K562 (cell line): Measurements from ENCODE around the gene PPP1R10. TPM values are rescaled to one million over a fixed set of nuclear protein-coding genes. Genes with fewer than 3 reads are reported as not detected.

Experiments
- BRF1 ChIP-seq: IDR thresholded peaks from 3 replicates; pipeline ENCODE4 v1.6.1; 2011; ENCODE audit warnings: borderline replicate concordance, mild to moderate bottlenecking; ENCODE audit not compliant: insufficient read length; ENCODE audit errors: extremely low read depth
- CHAMP1 ChIP-seq: fragments of 450-650 bp; IDR thresholded peaks from 2 replicates; pipeline ENCODE4 v1.6.1; 2016; ENCODE audit warnings: mild to moderate bottlenecking
- DPF2 ChIP-seq: fragments of 450-650 bp; IDR thresholded peaks from 2 replicates; pipeline ENCODE4 v1.6.1; 2016
- ELF2 ChIP-seq: fragments of 250-450 bp; sonication (Bioruptor Pico); IDR thresholded peaks from 2 replicates; pipeline ENCODE4 v1.5.0; 2021; ENCODE audit warnings: mild to moderate bottlenecking
- GATA2 ChIP-seq: sonication (generic); formaldehyde crosslinking; IDR thresholded peaks from 2 replicates; pipeline ENCODE4 v1.4.0; 2020; ENCODE audit warnings: mild to moderate bottlenecking, missing genetic modification reagents
- GMEB1 ChIP-seq: fragments of 250-450 bp; sonication (Bioruptor Pico); IDR thresholded peaks from 2 replicates; pipeline ENCODE4 v1.4.0; 2020; ENCODE audit warnings: mild to moderate bottlenecking
- HSF4 ChIP-seq: fragments of 250-450 bp; sonication (Bioruptor Pico); IDR thresholded peaks from 2 replicates; pipeline ENCODE4 v2.1.2; 2022; ENCODE audit warnings: mild to moderate bottlenecking, moderate library complexity, borderline replicate concordance
- KDM2B ChIP-seq: fragments of 250-450 bp; sonication (Bioruptor Pico); IDR thresholded peaks from 2 replicates; pipeline ENCODE4 v1.8.0; 2021; ENCODE audit warnings: mild to moderate bottlenecking, moderate library complexity
- LCOR ChIP-seq: sonication (generic); formaldehyde crosslinking; IDR thresholded peaks from 2 replicates; pipeline ENCODE4 v1.8.0; 2022; ENCODE audit warnings: mild to moderate bottlenecking, missing genetic modification reagents
- MEIS2 ChIP-seq: fragments of 450-650 bp; IDR thresholded peaks from 2 replicates; pipeline ENCODE4 v1.6.1; 2014; ENCODE audit warnings: mild to moderate bottlenecking; ENCODE audit not compliant: partially characterized antibody
- MTA3 ChIP-seq: fragments of 450-650 bp; formaldehyde crosslinking; IDR thresholded peaks from 2 replicates; pipeline ENCODE4 v1.6.1; 2017; ENCODE audit warnings: mild to moderate bottlenecking, borderline replicate concordance
- MYNN ChIP-seq, 2 experiments: sonication (generic); formaldehyde crosslinking in 1 of 2; IDR thresholded peaks; 2 replicates each; pipeline versions ENCODE4 v1.5.0 to v1.6.1; 2016 to 2020; ENCODE audit warnings: antibody characterized with exemption in 1 of 2, missing genetic modification reagents in 1 of 2
- NFYB ChIP-seq: IDR thresholded peaks from 2 replicates; pipeline ENCODE4 v1.6.1; 2011; ENCODE audit warnings: mild to moderate bottlenecking, moderate library complexity; ENCODE audit not compliant: insufficient read length; ENCODE audit errors: extremely low read depth
- NONO ChIP-seq, 2 experiments: fragments of 200-400 bp in 1 of 2; fragments of 450-650 bp in 1 of 2; formaldehyde crosslinking in 1 of 2; IDR thresholded peaks; 2 replicates each; pipeline ENCODE4 v1.6.1; 2017; ENCODE audit warnings: low read depth in 2 of 2, mild to moderate bottlenecking in 2 of 2, moderate library complexity in 2 of 2, low read length in 1 of 2
- RBM34 ChIP-seq: fragments of 200-400 bp; formaldehyde crosslinking; IDR thresholded peaks from 2 replicates; pipeline ENCODE4 v1.6.1; 2018; ENCODE audit warnings: low read length, borderline replicate concordance; ENCODE audit not compliant: insufficient read depth
- TBP ChIP-seq: optimal IDR thresholded peaks from 2 replicates; pipeline ENCODE3; 2011; ENCODE audit warnings: low read depth, low read length, improper control_type of control experiment
- ZBTB11 ChIP-seq, 3 experiments: fragments of 200-800 bp in 1 of 3; fragments of 250-450 bp in 1 of 3; fragments of 450-650 bp in 1 of 3; sonication (Bioruptor Pico) in 1 of 3; sonication (Bioruptor generic) in 1 of 3; formaldehyde crosslinking in 1 of 3; IDR thresholded peaks; 2 replicates each; pipeline versions ENCODE4 v1.6.1 to v1.8.0; 2016 to 2022; ENCODE audit warnings: mild to moderate bottlenecking in 2 of 3, missing genetic modification characterization in 2 of 3, missing compliant biosample characterization in 1 of 3, moderate library complexity in 1 of 3
- ZBTB8A ChIP-seq: fragments of 450-650 bp; IDR thresholded peaks from 2 replicates; pipeline ENCODE4 v1.6.1; 2018; ENCODE audit warnings: mild to moderate bottlenecking, moderate library complexity; ENCODE audit not compliant: partially characterized antibody
- ZKSCAN3 ChIP-seq: fragments of 250-450 bp; sonication (Bioruptor Pico); IDR thresholded peaks from 2 replicates; pipeline ENCODE4 v1.4.0; 2020
- ZNF184 ChIP-seq: sonication (generic); formaldehyde crosslinking; IDR thresholded peaks from 2 replicates; pipeline ENCODE4 v1.5.0; 2020; ENCODE audit warnings: missing genetic modification reagents
- polyA plus RNA-seq, 8 experiments: library from polyadenylated mRNA; depleted of rRNA in 4 of 8; stranded (reverse) in 5 of 8; unstranded in 3 of 8; fragments of >200 nt; fragmentation: Nextera tagmentation in 2 of 8; fragmentation: Illumina TruSeq in 1 of 8; extraction: Ambion mirVana in 2 of 8; extraction: Trizol in 1 of 8; gene quantifications; 2 replicates each; pipeline versions ENCODE4 v1.2.1 to v1.2.3, GENCODE V29; 2011 to 2014; ENCODE audit warnings: inconsistent platforms in 1 of 8, missing spikeins in 1 of 8
- total RNA-seq, 7 experiments: library from RNA; depleted of rRNA in 6 of 7; stranded (reverse); fragments of >200 nt in 6 of 7; fragmentation: Illumina TruSeq in 2 of 7; extraction: Trizol in 2 of 7; gene quantifications; 2 replicates each; pipeline versions ENCODE4 v1.2.1 to v1.2.3, GENCODE V29; 2011 to 2021; ENCODE audit warnings: low replicate concordance in 1 of 7

PPP1R10 gene
- total and polyA plus RNA-seq, 9 of the 15 experiments (the other 6 are each of a cell fraction or from before 2014, with no cell fraction given), result 14.1 to 65.5 (median 32.6) TPM

GRCh38 chr6:30646450-30647241 is 29.6 kb upstream of the PPP1R10 start, which contains the start of gene C6orf136 (continued):
- peak; percentile 54; the same call in 1 of the 2 replicates for TF ChIP-seq LCOR (CRISPR knock-in tag)
- TF ChIP-seq TBP, result peak; percentile 52
- no peak for TF ChIP-seq ELF2 (CRISPR knock-in tag)
- 0 out of 4 replicates have a peak, but pooled peaks of 1 of the 2 experiments have one; percentile 25 for TF ChIP-seq NONO (IDR thresholded peaks at IDR 0.05; ENCODE audit: low read depth in 2 of 2, low read length in 1 of 2)
- no peak for TF ChIP-seq GMEB1 (CRISPR knock-in tag)
- no peak for TF ChIP-seq ZKSCAN3
- no peak for TF ChIP-seq ZNF184 (CRISPR knock-in tag)
- no peak for TF ChIP-seq BRF1
- TF ChIP-seq MTA3, result no peak
- no peak for TF ChIP-seq ZBTB8A
- TF ChIP-seq CHAMP1, result no peak
- no peak for TF ChIP-seq NFYB
- TF ChIP-seq RBM34, result no peak
- no peak for TF ChIP-seq HSF4
- TF ChIP-seq MEIS2, result peak; percentile 94
- TF ChIP-seq DPF2, result peak; percentile 52; the same call in 1 of the 2 replicates
- no peak for TF ChIP-seq KDM2B (CRISPR knock-in tag)
- no peak for TF ChIP-seq GATA2 (CRISPR knock-in tag)
- 0 out of 2 replicates have a peak, but pooled peaks have one; percentile 23 for TF ChIP-seq MYNN (IDR thresholded peaks at IDR 0.05)
- TF ChIP-seq MYNN (CRISPR knock-in tag; IDR thresholded peaks at IDR 0.05), result no peak
- 0 out of 6 replicates have a peak, but pooled peaks of 1 of the 3 experiments have one; percentile 17 for TF ChIP-seq ZBTB11 (CRISPR knock-in tag; IDR thresholded peaks at IDR 0.05)
